PC-9 (cell line): ENCODE results near the gene GLTPD2.

Source experiments
- EZH2 ChIP-seq: fragments of 200-600 bp; sonication (generic); IDR thresholded peaks from 2 replicates; pipeline ENCODE4 v1.8.0; 2017; ENCODE audit warnings: antibody characterized with exemption, low read depth
- TF ChIP-seq, protein P1 (sequence below): fragments of 200-600 bp; sonication (generic); conservative IDR thresholded peaks from 2 replicates; pipeline ENCODE4 v1.6.1; 2017; ENCODE audit warnings: mixed run types, antibody characterized with exemption, mild to moderate bottlenecking, moderate library complexity

DNA sequence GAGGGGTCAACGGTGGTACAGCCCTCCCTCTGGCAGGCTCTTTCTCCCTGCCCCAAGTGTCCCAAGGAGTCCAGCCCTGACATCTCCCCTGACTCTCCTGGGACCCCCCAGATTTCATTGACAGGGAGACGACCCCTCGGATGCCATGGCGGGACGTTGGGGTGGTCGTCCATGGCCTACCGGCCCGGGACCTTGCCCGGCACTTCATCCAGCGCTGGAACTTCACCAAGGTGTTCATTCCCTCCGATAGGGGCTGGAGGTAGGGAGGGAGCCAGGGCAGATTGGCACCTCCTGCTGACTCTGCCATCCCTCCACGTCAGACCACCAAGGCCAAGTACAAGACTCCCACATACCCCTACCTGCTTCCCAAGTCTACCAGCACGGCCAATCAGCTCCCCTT, 28.1 kb downstream of the GLTPD2 start:
- TF ChIP-seq EZH2, result no peak
- TF ChIP-seq, protein P1, sequence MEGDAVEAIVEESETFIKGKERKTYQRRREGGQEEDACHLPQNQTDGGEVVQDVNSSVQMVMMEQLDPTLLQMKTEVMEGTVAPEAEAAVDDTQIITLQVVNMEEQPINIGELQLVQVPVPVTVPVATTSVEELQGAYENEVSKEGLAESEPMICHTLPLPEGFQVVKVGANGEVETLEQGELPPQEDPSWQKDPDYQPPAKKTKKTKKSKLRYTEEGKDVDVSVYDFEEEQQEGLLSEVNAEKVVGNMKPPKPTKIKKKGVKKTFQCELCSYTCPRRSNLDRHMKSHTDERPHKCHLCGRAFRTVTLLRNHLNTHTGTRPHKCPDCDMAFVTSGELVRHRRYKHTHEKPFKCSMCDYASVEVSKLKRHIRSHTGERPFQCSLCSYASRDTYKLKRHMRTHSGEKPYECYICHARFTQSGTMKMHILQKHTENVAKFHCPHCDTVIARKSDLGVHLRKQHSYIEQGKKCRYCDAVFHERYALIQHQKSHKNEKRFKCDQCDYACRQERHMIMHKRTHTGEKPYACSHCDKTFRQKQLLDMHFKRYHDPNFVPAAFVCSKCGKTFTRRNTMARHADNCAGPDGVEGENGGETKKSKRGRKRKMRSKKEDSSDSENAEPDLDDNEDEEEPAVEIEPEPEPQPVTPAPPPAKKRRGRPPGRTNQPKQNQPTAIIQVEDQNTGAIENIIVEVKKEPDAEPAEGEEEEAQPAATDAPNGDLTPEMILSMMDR, result no peak
